Mesendoderm (in vitro differentiated cells): ENCODE measurements around the gene EXOC3L2.

Source experiments
- DNase-seq: peaks from one replicate; pipeline ENCODE4 v3.0.0; 2013
- H2AK5ac ChIP-seq: 2 replicates; pipeline ENCODE4 v1.6.1; 2013; ENCODE audit warnings: low read length, inconsistent platforms
- H2BK120ac ChIP-seq: 2 replicates; pipeline ENCODE4 v1.6.1; 2013; ENCODE audit warnings: low read depth, mild to moderate bottlenecking, low read length, moderate library complexity, mixed read lengths
- H2BK15ac ChIP-seq: replicated peaks from 2 replicates; pipeline ENCODE4 v1.6.1; 2013; ENCODE audit warnings: low read depth, mild to moderate bottlenecking, moderate library complexity
- H2BK5ac ChIP-seq: 2 replicates; pipeline ENCODE4 v1.6.1; 2013; ENCODE audit warnings: low read length, inconsistent platforms
- H3K18ac ChIP-seq: 2 replicates; pipeline ENCODE4 v1.6.1; 2013; ENCODE audit warnings: mild to moderate bottlenecking, low read length, mixed read lengths
- H3K23ac ChIP-seq: one replicate; pipeline ENCODE4 v1.6.1; 2013; ENCODE audit warnings: low read length
- H3K27ac ChIP-seq: 2 replicates; pipeline ENCODE4 v1.5.1; 2013; ENCODE audit warnings: low read depth, mild to moderate bottlenecking, inconsistent platforms, low read length, moderate library complexity
- H3K27me3 ChIP-seq: 2 replicates; pipeline ENCODE4 v1.6.1; 2013; ENCODE audit warnings: low read length, control low read depth, mild to moderate bottlenecking, inconsistent platforms; ENCODE audit not compliant: insufficient read depth, poor library complexity
- H3K36me3 ChIP-seq: 2 replicates; pipeline ENCODE4 v1.6.1; 2013; ENCODE audit warnings: low read length, inconsistent platforms; ENCODE audit not compliant: control insufficient read depth, insufficient read depth
- H3K4ac ChIP-seq: one replicate; pipeline ENCODE4 v1.6.1; 2013; ENCODE audit warnings: low read depth, mild to moderate bottlenecking, low read length, moderate library complexity
- H3K4me1 ChIP-seq: 2 replicates; pipeline ENCODE4 v1.6.1; 2013; ENCODE audit warnings: low read depth, low read length, inconsistent platforms; ENCODE audit not compliant: control insufficient read depth
- H3K4me2 ChIP-seq: 2 replicates; pipeline ENCODE4 v1.6.1; 2013; ENCODE audit warnings: low read length
- H3K4me3 ChIP-seq: 2 replicates; pipeline ENCODE4 v1.5.1; 2013; ENCODE audit warnings: mild to moderate bottlenecking, low read length
- H3K56ac ChIP-seq: one replicate; pipeline ENCODE4 v1.6.1; 2013; ENCODE audit warnings: low read length
- H3K79me1 ChIP-seq: 2 replicates; pipeline ENCODE4 v1.6.1; 2013; ENCODE audit warnings: low read length, inconsistent platforms
- H3K79me2 ChIP-seq: 2 replicates; pipeline ENCODE4 v1.6.1; 2013; ENCODE audit warnings: mild to moderate bottlenecking, low read length; ENCODE audit not compliant: control insufficient read depth, insufficient read depth
- H3K9ac ChIP-seq: 2 replicates; pipeline ENCODE4 v1.6.1; 2013; ENCODE audit warnings: low read length, inconsistent platforms
- H4K5ac ChIP-seq: one replicate; pipeline ENCODE4 v1.6.1; 2013; ENCODE audit warnings: low read length
- H4K8ac ChIP-seq: one replicate; pipeline ENCODE4 v1.6.1; 2013; ENCODE audit warnings: low read depth, mild to moderate bottlenecking, control low read depth, low read length, moderate library complexity
- WGBS: extraction: QIAGEN DNeasy Blood & Tissue Kit; methylation state at CpG from one replicate; pipeline ENCODE4 v1.1.7; 2013; ENCODE audit warnings: low lambda C conversion rate, missing lambda C conversion rate; ENCODE audit not compliant: insufficient coverage; ENCODE audit errors: extremely low coverage; 5-methylcytosine and 5-hydroxymethylcytosine counted together

Gene EXOC3L2

GRCh38 chr19:45211751-45212381 is 33.3 kb downstream of the EXOC3L2 start:
- H3K4me2 ChIP-seq, result no peak overlapping the region
- no peak overlapping the region for H2BK5ac ChIP-seq

DNA sequence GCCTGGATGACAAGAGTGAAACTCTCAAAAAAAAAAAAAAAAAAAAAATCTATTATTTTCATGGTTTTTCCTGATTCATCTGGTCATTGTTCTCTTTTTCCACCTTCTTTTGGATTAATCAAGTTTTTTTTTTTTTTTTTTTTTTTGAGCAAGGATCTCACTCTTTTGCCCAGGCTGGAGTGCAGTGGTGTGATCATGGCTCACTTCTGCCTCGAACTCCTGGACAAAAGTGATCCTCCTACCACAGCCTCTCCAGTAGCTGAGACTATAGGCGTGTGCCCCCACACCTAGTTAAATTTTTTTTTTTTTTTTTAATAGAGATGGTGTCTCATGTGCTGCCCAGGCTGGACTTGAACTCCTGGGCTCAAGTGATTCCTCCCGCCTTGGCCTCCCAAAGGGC is 38.9 kb downstream of the EXOC3L2 start:
- H3K56ac ChIP-seq, result no peak overlapping the region
- no CpG with 5 or more reads among the region's 3 CpGs for WGBS
- no peak overlapping the region for H3K18ac ChIP-seq
- no peak overlapping the region for H3K4me3 ChIP-seq
- H3K36me3 ChIP-seq, result no peaks in the 10 kb centered on the region
- H3K4ac ChIP-seq, result no peak overlapping the region
- H2BK5ac ChIP-seq, result no peak overlapping the region
- no peaks in the 10 kb centered on the region for H3K4me1 ChIP-seq
- H2BK15ac ChIP-seq, result no peak overlapping the region
- DNase-seq, result no peak
- H4K5ac ChIP-seq, result no peak overlapping the region
- no peaks in the 10 kb centered on the region for H3K79me2 ChIP-seq
- H4K8ac ChIP-seq, result no peak overlapping the region
- H3K27ac ChIP-seq, result no peak overlapping the region
- no peak overlapping the region for H2AK5ac ChIP-seq
- H3K79me1 ChIP-seq, result no peaks in the 10 kb centered on the region
- no peaks in the 10 kb centered on the region for H3K27me3 ChIP-seq
- H3K9ac ChIP-seq, result no peak overlapping the region
- H2BK120ac ChIP-seq, result no peak overlapping the region
- H3K23ac ChIP-seq, result no peak overlapping the region
- H3K4me2 ChIP-seq, result no peak overlapping the region

More at GRCh38 chr19:45211751-45212381, 33.3 kb downstream of the EXOC3L2 start:
- Histone ChIP-seq H3K4me3 (no peak overlapping the region), H3K79me1 (no peaks in the 10 kb centered on the region), H3K9ac (no peak overlapping the region), H3K56ac (no peak overlapping the region), H3K4me1 (no peaks in the 10 kb centered on the region), H3K23ac (no peak overlapping the region), H3K79me2 (no peaks in the 10 kb centered on the region), H3K4ac (no peak overlapping the region), H3K18ac (no peak overlapping the region), H2BK120ac (no peak overlapping the region), H4K5ac (no peak overlapping the region), H2BK15ac (no peak overlapping the region), H3K27me3 (peaks cover 8% of the 10 kb centered on the region), H4K8ac (no peak overlapping the region), H3K27ac (no peak overlapping the region), H2AK5ac (no peak overlapping the region), H3K36me3 (no peaks in the 10 kb centered on the region)
- WGBS, result no CpG with 5 or more reads among the region's 17 CpGs
- DNase-seq, result no peak

DNA sequence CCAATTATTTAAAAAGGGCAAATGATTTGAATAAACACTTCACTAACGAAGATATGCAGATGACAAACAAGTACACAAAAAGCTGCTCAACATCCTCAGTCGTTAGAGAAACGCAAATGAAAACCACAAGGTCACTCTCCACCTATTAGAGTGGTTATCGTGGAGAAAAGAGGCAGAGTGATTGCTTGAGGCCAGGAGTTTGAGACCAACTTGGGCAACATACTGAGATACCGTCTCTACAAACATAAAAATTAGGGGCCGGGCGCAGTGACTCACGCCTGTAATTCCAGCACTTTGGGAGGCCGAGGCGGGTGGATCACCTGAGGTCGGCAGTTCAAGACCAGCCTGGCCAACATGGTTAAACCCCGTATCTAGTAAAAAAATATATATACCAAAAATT is 39.4 kb downstream of the EXOC3L2 start:
- Histone ChIP-seq H3K4me3 (no peak overlapping the region), H3K4me1 (no peaks in the 10 kb centered on the region), H3K9ac (no peak overlapping the region), H3K36me3 (no peaks in the 10 kb centered on the region), H2BK15ac (no peak overlapping the region), H3K79me1 (no peaks in the 10 kb centered on the region), H3K79me2 (no peaks in the 10 kb centered on the region), H3K18ac (no peak overlapping the region), H3K4me2 (no peak overlapping the region), H3K27ac (no peak overlapping the region), H3K23ac (no peak overlapping the region), H2AK5ac (no peak overlapping the region), H2BK5ac (no peak overlapping the region), H4K8ac (no peak overlapping the region), H3K4ac (no peak overlapping the region), H3K56ac (no peak overlapping the region), H2BK120ac (no peak overlapping the region), H4K5ac (no peak overlapping the region), H3K27me3 (no peaks in the 10 kb centered on the region)
- no CpG with 5 or more reads among the region's 12 CpGs for WGBS
- DNase-seq, result no peak

- Histone ChIP-seq H3K9ac (no peak overlapping the region), H4K5ac (no peak overlapping the region), H3K27ac (no peak overlapping the region), H3K4me2 (no peak overlapping the region), H3K23ac (no peak overlapping the region), H4K8ac (no peak overlapping the region), H2BK5ac (no peak overlapping the region), H2BK15ac (no peak overlapping the region), H2BK120ac (no peak overlapping the region), H3K4me3 (no peak overlapping the region), H3K79me1 (no peaks in the 10 kb centered on the region), H3K79me2 (no peaks in the 10 kb centered on the region), H3K56ac (no peak overlapping the region), H3K4me1 (no peaks in the 10 kb centered on the region), H3K18ac (no peak overlapping the region), H3K4ac (no peak overlapping the region), H3K36me3 (no peaks in the 10 kb centered on the region), H3K27me3 (no peaks in the 10 kb centered on the region), H2AK5ac (no peak overlapping the region)
- no peak for DNase-seq
- WGBS, result no CpG with 5 or more reads among the region's 6 CpGs
These were observed 42.6 kb downstream of the EXOC3L2 start for GRCh38 chr19:45202637-45203036.

- Histone ChIP-seq H3K79me2 (no peaks in the 10 kb centered on the region), H2BK5ac (no peak overlapping the region), H3K56ac (no peak overlapping the region), H3K36me3 (no peaks in the 10 kb centered on the region), H2BK15ac (no peak overlapping the region), H3K23ac (no peak overlapping the region), H2AK5ac (no peak overlapping the region), H3K27me3 (no peaks in the 10 kb centered on the region), H3K27ac (no peak overlapping the region), H3K79me1 (no peaks in the 10 kb centered on the region), H3K4me3 (no peak overlapping the region), H4K8ac (no peak overlapping the region), H2BK120ac (no peak overlapping the region), H3K18ac (no peak overlapping the region), H3K4me1 (no peaks in the 10 kb centered on the region), H4K5ac (no peak overlapping the region), H3K4me2 (no peak overlapping the region), H3K4ac (no peak overlapping the region), H3K9ac (no peak overlapping the region)
- no CpG with 5 or more reads among the region's 4 CpGs for WGBS
- DNase-seq, result peak; percentile 75
These were observed 44.6 kb downstream of the EXOC3L2 start for GRCh38 chr19:45200568-45200967.

DNA sequence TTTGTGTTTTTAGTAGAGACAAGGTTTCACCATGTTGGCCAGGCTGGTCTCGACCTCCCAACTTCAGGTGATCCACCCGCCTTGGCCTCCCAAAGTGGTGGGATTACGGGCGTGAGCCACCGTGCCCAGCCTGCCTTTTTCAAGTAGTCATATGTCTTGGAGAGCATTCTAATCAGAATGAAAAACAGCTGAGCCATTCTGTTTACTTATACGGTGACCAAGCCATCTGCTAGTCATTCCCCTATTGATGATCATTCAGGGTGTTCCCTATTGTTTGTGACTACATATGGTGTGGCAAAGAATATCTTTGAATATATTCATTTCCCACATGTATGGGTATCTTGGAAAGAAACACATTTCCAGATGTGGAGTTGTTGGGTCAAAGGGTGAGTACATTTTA is 49.4 kb downstream of the EXOC3L2 start:
- no peaks in the 10 kb centered on the region for H3K36me3 ChIP-seq
- H3K4me3 ChIP-seq, result no peak overlapping the region
- H3K79me2 ChIP-seq, result no peaks in the 10 kb centered on the region
- no peak overlapping the region for H2AK5ac ChIP-seq
- H2BK15ac ChIP-seq, result no peak overlapping the region
- no CpG with 5 or more reads among the region's 6 CpGs for WGBS
- H3K4ac ChIP-seq, result no peak overlapping the region
- no peak overlapping the region for H2BK5ac ChIP-seq
- no peak for DNase-seq
- H4K8ac ChIP-seq, result no peak overlapping the region
- H3K18ac ChIP-seq, result no peak overlapping the region
- no peak overlapping the region for H3K56ac ChIP-seq
- no peak overlapping the region for H3K9ac ChIP-seq
- H3K4me1 ChIP-seq, result no peaks in the 10 kb centered on the region
- H3K4me2 ChIP-seq, result no peak overlapping the region
- no peak overlapping the region for H3K27ac ChIP-seq
- no peak overlapping the region for H3K23ac ChIP-seq
- no peaks in the 10 kb centered on the region for H3K79me1 ChIP-seq
- H2BK120ac ChIP-seq, result no peak overlapping the region
- H4K5ac ChIP-seq, result no peak overlapping the region
- H3K27me3 ChIP-seq, result no peaks in the 10 kb centered on the region
